Left renal cortex interstitium (tissue), 4 donors: ENCODE data around the gene MYO1A. TPM values are rescaled to one million over a fixed set of nuclear protein-coding genes. Genes with fewer than 3 reads are reported as not detected.

Source experiments
- polyA plus RNA-seq, 4 donors: library from polyadenylated mRNA; unstranded; fragments of 120-200 nt; gene quantifications; one replicate each; pipeline ENCODE4 v1.2.1, GENCODE V29; 2013; ENCODE audit not compliant: insufficient read length in 4 of 4

Gene MYO1A
- polyA plus RNA-seq, 4 donors: 0.16 to 0.22 (median 0.17) TPM; not detected in 1

Other genes with a start within 250 kb of the MYO1A start
- gene SDR9C7, start 115.7 kb downstream of the MYO1A start, polyA plus RNA-seq: under 1 TPM; 0.10 to 0.53 (median 0.14) TPM
- gene RDH16, start 92.5 kb downstream of the MYO1A start, polyA plus RNA-seq: 1 to 10 TPM in 2 of 4 donors, under 1 TPM in 2; 0.34 to 1.6 (median 0.85) TPM
- gene ZBTB39, start 43.6 kb downstream of the MYO1A start, polyA plus RNA-seq: 10 to 100 TPM; 11.2 to 13.4 (median 11.5) TPM
- gene TAC3, start 33.6 kb downstream of the MYO1A start, polyA plus RNA-seq: 1 to 10 TPM in 2 of 4 donors, under 1 TPM in 2; 0.49 to 1.4 (median 1.1) TPM
- 10 to 100 TPM; 19.0 to 30.0 (median 24.1) TPM for gene NEMP1, start 28.7 kb upstream of the MYO1A start, polyA plus RNA-seq
- gene NAB2, start 39.0 kb upstream of the MYO1A start, polyA plus RNA-seq: 10 to 100 TPM; 40.3 to 57.1 (median 51.4) TPM
- 100 to 1,000 TPM in 2 of 4 donors, 10 to 100 TPM in 2; 77.1 to 139 (median 108) TPM for gene STAT6, start 61.2 kb upstream of the MYO1A start, polyA plus RNA-seq
- 10 to 100 TPM; 60.8 to 93.7 (median 83.9) TPM for gene LRP1, start 78.4 kb upstream of the MYO1A start, polyA plus RNA-seq
- under 1 TPM in 1 of 4 donors, not detected in 3; 0.46 TPM for gene LRP1-AS, start 97.5 kb upstream of the MYO1A start, polyA plus RNA-seq
- 1 to 10 TPM; 2.2 to 6.3 (median 5.2) TPM for gene NXPH4, start 166.7 kb upstream of the MYO1A start, polyA plus RNA-seq
- gene SHMT2, start 179.6 kb upstream of the MYO1A start, polyA plus RNA-seq: 10 to 100 TPM; 67.7 to 91.4 (median 77.7) TPM
- 1 to 10 TPM; 1.9 to 8.4 (median 5.4) TPM for gene STAC3, start 201.1 kb upstream of the MYO1A start, polyA plus RNA-seq